ENCODE data around the gene R3HCC1L. TPM values are rescaled to one million over a fixed set of nuclear protein-coding genes. Genes with fewer than 3 reads are reported as not detected.

The R3HCC1L gene
- total and polyA plus RNA-seq, 9 of the 15 experiments (the other 6 are each of a cell fraction or from before 2014, with no cell fraction given) = 9.1 to 17.8 (median 12.6) TPM

GRCh38 chr10:98260350-98260749 lies 125.9 kb downstream of the R3HCC1L start:
- intact Hi-C loops (cut with micrococcal nuclease) = no loop called here
- H3K36me3 ChIP-seq (ENCODE audit: control insufficient read depth, insufficient read depth, low read length) = no peaks in the 10 kb centered on the region

GRCh38 chr10:98260752-98261151 lies 126.3 kb downstream of the R3HCC1L start:
- no peak for TF ChIP-seq UBTF (IDR thresholded peaks at IDR 0.05; ENCODE audit: borderline replicate concordance in 1 of 2, low read depth in 2 of 2, low read length in 2 of 2)
- no peak for TF ChIP-seq PHF21A (IDR thresholded peaks at IDR 0.05; ENCODE audit: borderline replicate concordance, low read depth)
- no peak for TF ChIP-seq TBP (optimal IDR thresholded peaks at IDR 0.05; ENCODE audit: low read depth, low read length)
- no peak for TF ChIP-seq STAT5A (IDR thresholded peaks at IDR 0.05; ENCODE audit: borderline replicate concordance, low read length)
- TF ChIP-seq HNRNPLL (IDR thresholded peaks at IDR 0.05; ENCODE audit: low read depth, low read length, poor library complexity, severe bottlenecking) = no peak
- no peak for TF ChIP-seq RBM15 (IDR thresholded peaks at IDR 0.05; ENCODE audit: insufficient read depth, low read length)
- TF ChIP-seq ZFP1 (CRISPR knock-in tag; IDR thresholded peaks at IDR 0.05) = no peak
- no peak for TF ChIP-seq STAT5B (CRISPR knock-in tag; IDR thresholded peaks at IDR 0.05)
- TF ChIP-seq CC2D1A (IDR thresholded peaks at IDR 0.05) = no peak
- TF ChIP-seq CBX1 (IDR thresholded peaks at IDR 0.05; ENCODE audit: low read depth) = no peak
- TF ChIP-seq PYGO2 (tag; IDR thresholded peaks at IDR 0.05) = no peak
- no peak for TF ChIP-seq FOXA1 (IDR thresholded peaks at IDR 0.05; ENCODE audit: borderline replicate concordance)
- Histone ChIP-seq H3K9me1 (ENCODE audit: control insufficient read depth, insufficient read depth, low read length) (no peaks in the 10 kb centered on the region), H2AFZ (ENCODE audit: low read depth, low read length) (no peak overlapping the region; the same call in 1 of the 2 replicates), H3K9ac (ENCODE audit: insufficient read depth in 1 of 2, low read depth in 2 of 2, low read length in 2 of 2) (no peak overlapping the region), H3K4me2 (ENCODE audit: insufficient read depth, low read length) (no peak overlapping the region), H3K79me2 (ENCODE audit: control insufficient read depth, insufficient read depth, low read length) (no peaks in the 10 kb centered on the region), H3K4me3 (no peak overlapping the region), H3K27me3 (ENCODE audit: control insufficient read depth in 2 of 2, insufficient read depth in 2 of 2, low read length in 2 of 2) (no peaks in the 10 kb centered on the region), H3K4me1 (replicated peaks in 1 of 2; ENCODE audit: control insufficient read depth in 2 of 2, insufficient read depth in 2 of 2, low read length in 2 of 2) (peaks cover 13 to 18% of the 10 kb centered on the region in 2 experiments), H3K36me3 (ENCODE audit: control insufficient read depth, insufficient read depth, low read length) (no peaks in the 10 kb centered on the region), H3K9me3 (replicated peaks; ENCODE audit: control insufficient read depth, insufficient read depth, low read depth, low read length) (no peaks in the 10 kb centered on the region), H4K20me1 (replicated peaks; ENCODE audit: control insufficient read depth, insufficient read depth, low read length) (no peaks in the 10 kb centered on the region), H3K27ac (ENCODE audit: extremely low read depth, low read depth, low read length) (no peak overlapping the region)
- intact Hi-C loops (cut with micrococcal nuclease) = no loop called here
- FAIRE-seq = no peak
- 92% methylated on average over 7 of the region's 14 CpGs for WGBS (ENCODE audit: insufficient coverage, low coverage, missing lambda C conversion rate)
- CTCF ChIA-PET (ENCODE audit: low intra/inter-chr PET ratio) = no interaction called here
- ATAC-seq = no peak
- no TSS peak for BruUV-seq (replicated peaks)
- in situ Hi-C loops (cut with MboI) = no loop called here
- POLR2A ChIA-PET = interaction anchor here (0.7 to 1.0 kb wide), 2 partner anchors 121 to 566 kb away, joined by 3 read pairs; no protein-coding TSS in a partner anchor
- DNase-seq (ENCODE audit: extremely low read depth in 1 of 4, low spot score in 3 of 4) = no peak

More at GRCh38 chr10:98260350-98260749, 125.9 kb downstream of the R3HCC1L start:
- CTCF ChIA-PET (ENCODE audit: low intra/inter-chr PET ratio) = no interaction called here
- peak overlapping the region; percentile 43 for H3K4me2 ChIP-seq (ENCODE audit: insufficient read depth, low read length)
- in situ Hi-C loops (cut with MboI) = no loop called here
- TF ChIP-seq ZNF143 (CRISPR knock-in tag; IDR thresholded peaks at IDR 0.05) = no peak
- 0 out of 2 replicates have a peak, but pooled peaks have one; percentile 19 for TF ChIP-seq EGR1 (conservative IDR thresholded peaks at IDR 0.05)
- no TSS peak for BruUV-seq (replicated peaks)
- no peak overlapping the region; a peak in 1 of 4 replicates for H3K9ac ChIP-seq (ENCODE audit: insufficient read depth in 1 of 2, low read depth in 2 of 2, low read length in 2 of 2)
- no peak for ATAC-seq
- H3K27ac ChIP-seq (ENCODE audit: extremely low read depth, low read depth, low read length) = no peak overlapping the region; the same call in 2 of the 3 replicates
- no peaks in the 10 kb centered on the region for H4K20me1 ChIP-seq (replicated peaks; ENCODE audit: control insufficient read depth, insufficient read depth, low read length)
- H3K9me3 ChIP-seq (replicated peaks; ENCODE audit: control insufficient read depth, insufficient read depth, low read depth, low read length) = no peaks in the 10 kb centered on the region
- WGBS (ENCODE audit: insufficient coverage, low coverage, missing lambda C conversion rate) = 11% methylated on average over 6 of the region's 9 CpGs
- peak overlapping the region; percentile 47; the same call in 1 of the 2 replicates for H2AFZ ChIP-seq (ENCODE audit: low read depth, low read length)
- H3K4me3 ChIP-seq = no peak overlapping the region
- no peaks in the 10 kb centered on the region for H3K9me1 ChIP-seq (ENCODE audit: control insufficient read depth, insufficient read depth, low read length)
- no peaks in the 10 kb centered on the region for H3K79me2 ChIP-seq (ENCODE audit: control insufficient read depth, insufficient read depth, low read length)
- H3K27me3 ChIP-seq (ENCODE audit: control insufficient read depth in 2 of 2, insufficient read depth in 2 of 2, low read length in 2 of 2) = no peaks in the 10 kb centered on the region
- no peak for FAIRE-seq
- H3K4me1 ChIP-seq (replicated peaks in 1 of 2; ENCODE audit: control insufficient read depth in 2 of 2, insufficient read depth in 2 of 2, low read length in 2 of 2) = peaks cover 13 to 18% of the 10 kb centered on the region in 2 experiments
- POLR2A ChIA-PET = interaction anchor here (1.0 kb wide), 1 partner anchor 121 kb away, joined by 3 read pairs; no protein-coding TSS in a partner anchor
- no peak for DNase-seq (ENCODE audit: extremely low read depth in 1 of 4, low spot score in 3 of 4)
